SK-N-SH treated with all-trans-retinoic acid at 6 μM for 48 hours (cell line): Measurements from ENCODE around the gene NATD1.

Experiments used
- ARNTL ChIP-seq: fragments of 450-650 bp; formaldehyde crosslinking; IDR thresholded peaks from 2 replicates; pipeline ENCODE4 v1.5.0; 2020; ENCODE audit warnings: low read depth, mild to moderate bottlenecking, moderate library complexity, borderline replicate concordance
- BACH2 ChIP-seq: fragments of 250-450 bp; sonication (Bioruptor Pico); IDR thresholded peaks from 2 replicates; pipeline ENCODE4 v1.9.0; 2021; ENCODE audit warnings: mild to moderate bottlenecking, borderline replicate concordance
- CREB5 ChIP-seq: fragments of 250-450 bp; sonication (Bioruptor Pico); IDR thresholded peaks from 2 replicates; pipeline ENCODE4 v1.5.1; 2020; ENCODE audit warnings: low read depth, mild to moderate bottlenecking, moderate library complexity
- GLIS3 ChIP-seq: fragments of 250-450 bp; sonication (Bioruptor Pico); IDR thresholded peaks from 2 replicates; pipeline ENCODE4 v1.5.0; 2020; ENCODE audit warnings: mild to moderate bottlenecking, moderate library complexity
- ISL1 ChIP-seq: fragments of 250-450 bp; sonication (Bioruptor Pico); IDR thresholded peaks from 2 replicates; pipeline ENCODE4 v2.1.2; 2022; ENCODE audit warnings: mild to moderate bottlenecking, moderate library complexity
- PATZ1 ChIP-seq: fragments of 250-450 bp; sonication (Bioruptor Pico); IDR thresholded peaks from 2 replicates; pipeline ENCODE4 v1.8.0; 2020; ENCODE audit warnings: mild to moderate bottlenecking, moderate library complexity, borderline replicate concordance
- POU6F1 ChIP-seq: fragments of 250-450 bp; sonication (Bioruptor Pico); IDR thresholded peaks from 2 replicates; pipeline ENCODE4 v1.8.0; 2021; ENCODE audit warnings: low read depth, mild to moderate bottlenecking, moderate library complexity, borderline replicate concordance
- RARB ChIP-seq: fragments of 250-450 bp; sonication (Bioruptor Pico); IDR thresholded peaks from 2 replicates; pipeline ENCODE4 v1.8.0; 2021; ENCODE audit warnings: mild to moderate bottlenecking, moderate library complexity
- TOX ChIP-seq: fragments of 250-450 bp; sonication (Bioruptor Pico); IDR thresholded peaks from 2 replicates; pipeline ENCODE4 v1.8.0; 2021; ENCODE audit warnings: mild to moderate bottlenecking, moderate library complexity, borderline replicate concordance
- ZFP3 ChIP-seq: fragments of 250-450 bp; sonication (Bioruptor Pico); IDR thresholded peaks from 2 replicates; pipeline ENCODE4 v1.5.0; 2020; ENCODE audit warnings: mild to moderate bottlenecking, moderate library complexity
- ZFP30 ChIP-seq: fragments of 450-650 bp; formaldehyde crosslinking; IDR thresholded peaks from 2 replicates; pipeline ENCODE4 v1.5.0; 2022; ENCODE audit warnings: mild to moderate bottlenecking, moderate library complexity
- ZNF70 ChIP-seq: fragments of 450-650 bp; formaldehyde crosslinking; IDR thresholded peaks from 2 replicates; pipeline ENCODE4 v1.5.0; 2020; ENCODE audit warnings: mild to moderate bottlenecking, moderate library complexity
- TF ChIP-seq, protein P1 (sequence below): fragments of 250-450 bp; sonication (Bioruptor Pico); IDR thresholded peaks from 2 replicates; pipeline ENCODE4 v1.5.0; 2020; ENCODE audit warnings: mild to moderate bottlenecking, moderate library complexity

- TF ChIP-seq ARNTL (CRISPR knock-in tag) (no peak), BACH2 (CRISPR knock-in tag) (no peak), ZNF70 (CRISPR knock-in tag) (no peak), CREB5 (CRISPR knock-in tag) (no peak), GLIS3 (CRISPR knock-in tag) (no peak), TOX (CRISPR knock-in tag) (no peak), ZFP3 (CRISPR knock-in tag) (no peak), PATZ1 (no peak), ZFP30 (CRISPR knock-in tag) (no peak), POU6F1 (no peak), ISL1 (no peak), RARB (no peak)
- TF ChIP-seq, protein P1, sequence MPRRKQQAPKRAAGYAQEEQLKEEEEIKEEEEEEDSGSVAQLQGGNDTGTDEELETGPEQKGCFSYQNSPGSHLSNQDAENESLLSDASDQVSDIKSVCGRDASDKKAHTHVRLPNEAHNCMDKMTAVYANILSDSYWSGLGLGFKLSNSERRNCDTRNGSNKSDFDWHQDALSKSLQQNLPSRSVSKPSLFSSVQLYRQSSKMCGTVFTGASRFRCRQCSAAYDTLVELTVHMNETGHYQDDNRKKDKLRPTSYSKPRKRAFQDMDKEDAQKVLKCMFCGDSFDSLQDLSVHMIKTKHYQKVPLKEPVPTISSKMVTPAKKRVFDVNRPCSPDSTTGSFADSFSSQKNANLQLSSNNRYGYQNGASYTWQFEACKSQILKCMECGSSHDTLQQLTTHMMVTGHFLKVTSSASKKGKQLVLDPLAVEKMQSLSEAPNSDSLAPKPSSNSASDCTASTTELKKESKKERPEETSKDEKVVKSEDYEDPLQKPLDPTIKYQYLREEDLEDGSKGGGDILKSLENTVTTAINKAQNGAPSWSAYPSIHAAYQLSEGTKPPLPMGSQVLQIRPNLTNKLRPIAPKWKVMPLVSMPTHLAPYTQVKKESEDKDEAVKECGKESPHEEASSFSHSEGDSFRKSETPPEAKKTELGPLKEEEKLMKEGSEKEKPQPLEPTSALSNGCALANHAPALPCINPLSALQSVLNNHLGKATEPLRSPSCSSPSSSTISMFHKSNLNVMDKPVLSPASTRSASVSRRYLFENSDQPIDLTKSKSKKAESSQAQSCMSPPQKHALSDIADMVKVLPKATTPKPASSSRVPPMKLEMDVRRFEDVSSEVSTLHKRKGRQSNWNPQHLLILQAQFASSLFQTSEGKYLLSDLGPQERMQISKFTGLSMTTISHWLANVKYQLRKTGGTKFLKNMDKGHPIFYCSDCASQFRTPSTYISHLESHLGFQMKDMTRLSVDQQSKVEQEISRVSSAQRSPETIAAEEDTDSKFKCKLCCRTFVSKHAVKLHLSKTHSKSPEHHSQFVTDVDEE (CRISPR knock-in tag), result no peak
Observed at GRCh38 chr17:21262259-21262993, 9.2 kb upstream of the NATD1 start.
